Astrocyte (in vitro differentiated cells and primary cell): Measurements from ENCODE around the gene F12.

ENCODE experiments used
- EZH2 ChIP-seq: IDR thresholded peaks from 2 replicates; pipeline ENCODE4 v1.6.1; 2012; ENCODE audit warnings: mild to moderate bottlenecking, low read length, inconsistent platforms; ENCODE audit not compliant: insufficient read depth
- TF ChIP-seq, protein P1 (sequence below): IDR thresholded peaks from 2 replicates; pipeline ENCODE4 v1.5.1; 2011; ENCODE audit warnings: low read depth, mild to moderate bottlenecking, inconsistent platforms, low read length, moderate library complexity; ENCODE audit not compliant: insufficient read depth

- TF ChIP-seq, protein P1, sequence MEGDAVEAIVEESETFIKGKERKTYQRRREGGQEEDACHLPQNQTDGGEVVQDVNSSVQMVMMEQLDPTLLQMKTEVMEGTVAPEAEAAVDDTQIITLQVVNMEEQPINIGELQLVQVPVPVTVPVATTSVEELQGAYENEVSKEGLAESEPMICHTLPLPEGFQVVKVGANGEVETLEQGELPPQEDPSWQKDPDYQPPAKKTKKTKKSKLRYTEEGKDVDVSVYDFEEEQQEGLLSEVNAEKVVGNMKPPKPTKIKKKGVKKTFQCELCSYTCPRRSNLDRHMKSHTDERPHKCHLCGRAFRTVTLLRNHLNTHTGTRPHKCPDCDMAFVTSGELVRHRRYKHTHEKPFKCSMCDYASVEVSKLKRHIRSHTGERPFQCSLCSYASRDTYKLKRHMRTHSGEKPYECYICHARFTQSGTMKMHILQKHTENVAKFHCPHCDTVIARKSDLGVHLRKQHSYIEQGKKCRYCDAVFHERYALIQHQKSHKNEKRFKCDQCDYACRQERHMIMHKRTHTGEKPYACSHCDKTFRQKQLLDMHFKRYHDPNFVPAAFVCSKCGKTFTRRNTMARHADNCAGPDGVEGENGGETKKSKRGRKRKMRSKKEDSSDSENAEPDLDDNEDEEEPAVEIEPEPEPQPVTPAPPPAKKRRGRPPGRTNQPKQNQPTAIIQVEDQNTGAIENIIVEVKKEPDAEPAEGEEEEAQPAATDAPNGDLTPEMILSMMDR, result no peak
- no peak for TF ChIP-seq EZH2
Measured at GRCh38 chr5:177397875-177398390, 11.4 kb downstream of the F12 start.
